Testis (tissue), 2 donors: ENCODE data around the gene KLF18.

Source experiments
- CTCF ChIP-seq, 3 experiments: fragments of 450-650 bp in 2 of 3; fragments of 200-600 bp in 1 of 3; sonication (generic) in 1 of 3; IDR thresholded peaks; one replicate each; pipeline ENCODE4 v1.5.1; 2016 to 2019; ENCODE audit warnings: antibody characterized with exemption in 3 of 3, mild to moderate bottlenecking in 2 of 3, moderate library complexity in 1 of 3
- POLR2A ChIP-seq: fragments of 450-650 bp; IDR thresholded peaks from one replicate; pipeline ENCODE4 v1.6.1; 2017; ENCODE audit warnings: antibody characterized with exemption, mild to moderate bottlenecking, moderate library complexity

GRCh38 chr1:44118682-44119081 is 22.7 kb downstream of the KLF18 start, which contains the start of gene KLF17:
- TF ChIP-seq CTCF (IDR thresholded peaks at IDR 0.05) (no peak), POLR2A (no peak)
